ENCODE measurements around the gene SLC9C1.

Gene SLC9C1

DNA sequence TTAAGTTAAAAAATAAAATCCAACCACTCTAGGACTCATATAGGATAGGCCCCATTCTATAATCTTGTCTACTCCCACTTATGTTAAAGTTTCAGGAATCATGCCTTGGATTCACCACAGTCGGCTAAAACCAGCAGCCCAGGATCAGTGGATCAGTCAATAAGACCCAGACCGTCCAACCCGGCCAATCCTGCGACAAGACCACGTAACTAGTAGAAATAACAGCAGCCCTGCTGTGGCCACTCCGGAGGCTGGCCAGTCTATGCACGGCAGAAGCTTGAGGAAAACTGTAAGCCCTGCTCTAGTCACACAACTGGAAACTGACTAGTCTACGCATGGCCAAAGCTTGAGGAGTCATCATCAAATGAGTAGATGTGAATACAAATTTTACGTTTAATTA lies 12.8 kb upstream of the SLC9C1 start:
- DNase-seq (ENCODE audit: low read depth), result no peak

DNA sequence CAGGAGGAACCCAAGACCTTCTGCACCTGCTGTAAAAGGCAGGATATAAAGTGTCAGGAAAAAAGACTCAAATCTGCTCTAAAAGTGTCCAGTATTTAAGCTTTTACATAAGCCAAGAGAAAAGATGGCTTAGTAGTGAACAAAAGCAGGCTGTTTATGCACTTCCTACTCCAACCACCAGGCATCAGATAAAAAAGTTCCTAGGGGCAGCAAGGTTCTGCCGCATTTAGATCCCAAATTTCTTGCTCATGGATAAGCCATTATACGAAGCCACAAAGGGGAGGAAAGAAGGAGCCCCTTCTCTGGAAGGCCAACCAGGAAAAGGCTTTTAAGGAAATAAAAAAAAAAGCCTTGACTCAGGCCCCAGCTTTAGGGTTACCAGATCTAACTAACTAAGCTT lies 10.6 kb upstream of the SLC9C1 start:
- DNase-seq (ENCODE audit: low read depth), result no peak

DNA sequence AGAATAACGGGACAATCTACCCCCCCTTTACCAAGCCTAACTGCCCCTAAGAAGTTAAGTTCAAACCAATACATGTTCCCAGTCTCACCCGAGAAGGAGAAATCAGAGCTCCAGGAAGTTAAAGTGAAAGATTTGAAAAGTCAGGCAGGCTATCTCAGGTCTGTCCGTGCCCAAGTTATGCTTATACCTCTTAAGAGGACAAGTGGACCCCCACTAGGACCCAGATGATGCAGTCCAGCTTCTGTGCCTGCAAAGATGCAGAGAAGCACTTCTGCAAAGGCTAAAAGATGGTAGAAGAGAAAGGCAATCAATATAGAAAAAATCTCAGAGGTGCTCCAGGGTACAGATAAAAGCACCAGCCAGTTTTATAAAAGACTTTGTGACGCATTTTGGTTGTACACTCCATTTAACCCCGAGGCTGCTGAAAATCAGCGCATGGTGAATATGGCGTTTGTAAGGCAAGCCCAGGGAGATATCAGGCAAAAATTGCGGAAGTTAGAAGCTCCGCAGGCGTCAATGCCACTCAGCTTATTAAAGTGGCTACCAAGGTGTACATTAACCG lies 9.8 kb upstream of the SLC9C1 start:
- no peak for DNase-seq (ENCODE audit: low read depth)

DNA sequence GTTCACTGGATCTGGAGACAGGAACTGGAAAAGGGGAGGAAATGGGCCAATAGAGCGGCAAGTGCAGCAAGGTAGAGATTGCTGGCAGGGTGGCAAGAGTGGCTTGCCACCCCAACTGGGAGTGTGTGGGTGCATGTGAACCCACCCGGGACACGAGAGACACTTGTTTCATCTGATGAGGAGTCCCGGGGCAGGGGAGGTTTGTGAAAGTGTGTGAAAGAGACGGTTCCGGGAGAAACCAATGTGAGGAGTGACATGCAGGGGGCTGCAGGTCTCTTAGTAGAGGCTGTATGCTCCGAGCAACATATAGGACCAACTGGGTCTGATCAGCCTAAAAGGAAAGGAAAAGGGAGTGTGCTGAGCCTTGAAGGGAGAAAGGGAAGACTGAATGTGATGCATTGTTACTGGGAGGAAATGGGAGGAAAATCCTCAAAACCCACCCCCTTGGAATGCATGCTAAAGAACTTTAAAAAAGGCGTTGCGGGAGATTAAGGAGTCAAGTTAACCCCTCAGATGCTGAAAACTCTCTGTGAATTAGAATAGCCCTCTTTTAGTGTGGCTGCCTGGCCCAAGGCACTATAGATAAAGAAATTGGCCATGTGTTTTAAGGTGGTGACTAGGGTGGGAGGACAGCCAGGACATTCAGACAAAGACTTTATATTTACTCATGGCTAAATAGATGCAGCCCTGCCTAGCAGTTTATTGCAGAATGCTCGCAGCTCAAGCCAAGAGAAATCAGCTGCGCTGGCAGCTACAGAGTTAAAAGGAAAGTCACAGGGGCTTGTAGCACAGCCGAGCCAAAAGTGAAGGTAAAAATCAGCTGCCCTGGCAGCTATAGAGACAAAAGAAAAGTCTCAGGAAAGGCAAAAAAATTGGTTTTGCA lies 9.1 kb upstream of the SLC9C1 start:
- DNase-seq (ENCODE audit: low read depth), result no peak

DNA sequence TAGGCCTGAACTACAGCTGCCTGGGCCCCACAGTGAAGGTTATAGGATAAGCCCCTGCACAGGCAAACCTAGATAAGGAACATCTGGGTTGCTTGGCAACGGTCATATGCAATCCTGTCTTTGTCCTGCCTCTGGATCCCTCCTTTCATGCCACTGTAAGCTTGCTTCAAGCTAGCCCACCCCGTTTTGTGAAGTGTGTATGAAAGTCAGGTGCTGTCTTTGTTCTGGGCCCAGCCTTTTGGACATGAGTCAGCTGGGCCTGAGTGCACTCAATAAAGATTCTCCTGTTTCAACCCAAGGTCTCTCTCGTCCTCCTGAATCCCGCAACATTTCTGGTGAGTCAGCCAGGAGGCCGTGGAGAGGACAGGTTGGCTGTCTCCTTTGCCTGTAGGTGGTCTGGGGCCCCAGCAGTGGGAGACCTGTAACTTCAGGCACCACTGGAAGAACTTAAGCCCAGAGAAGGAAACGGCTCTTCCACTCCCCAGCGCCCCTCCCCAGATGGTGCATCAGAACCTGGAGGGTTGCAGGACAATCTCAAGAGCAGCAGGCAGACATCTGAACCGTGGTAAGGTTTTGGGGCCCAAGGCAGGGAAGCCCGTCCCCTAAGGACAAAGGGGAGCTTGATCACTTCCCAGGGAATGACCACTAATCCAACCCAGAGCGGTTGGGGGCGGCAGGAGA lies 8.3 kb upstream of the SLC9C1 start:
- DNase-seq (ENCODE audit: low read depth), result no peak

DNA sequence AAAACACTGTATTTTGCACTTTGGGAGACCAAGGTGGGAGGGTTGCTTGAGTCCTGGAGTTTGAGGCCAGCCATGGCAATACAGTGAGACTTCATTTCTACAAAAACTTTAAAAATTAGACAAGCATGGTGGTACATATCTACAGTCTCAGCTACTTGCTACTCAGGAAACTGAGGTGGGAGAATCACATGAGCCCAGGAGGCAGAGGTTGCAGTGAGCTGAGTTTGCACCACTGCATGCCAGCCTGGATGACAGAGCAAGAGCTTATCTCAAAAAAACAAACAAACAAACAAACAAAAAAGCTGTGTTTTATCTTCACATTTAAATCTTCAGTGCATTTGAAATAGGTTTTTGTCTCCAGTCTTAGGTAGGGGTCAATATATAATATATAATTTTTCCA lies 4.8 kb upstream of the SLC9C1 start:
- DNase-seq (ENCODE audit: low read depth), result no peak

DNA sequence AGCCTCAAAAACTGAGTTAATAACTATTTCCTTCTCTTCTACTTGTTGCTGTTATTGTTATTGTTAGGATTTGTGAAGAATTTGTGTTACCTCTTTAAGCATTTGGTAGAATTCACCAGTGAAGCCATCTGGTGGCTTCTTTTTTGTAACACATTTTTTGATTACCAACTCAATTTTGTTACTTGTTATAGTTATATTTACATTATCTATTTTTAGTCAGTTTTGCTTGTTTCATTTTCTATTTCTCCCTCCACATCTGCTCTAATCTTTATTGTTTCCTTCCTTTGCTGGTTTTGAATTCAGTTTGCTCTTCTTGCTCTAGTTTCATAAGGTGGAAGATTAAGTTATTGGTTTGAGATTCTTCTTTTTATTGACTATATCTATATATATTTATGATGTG lies 3.7 kb upstream of the SLC9C1 start:
- DNase-seq (ENCODE audit: low read depth), result no peak

DNA sequence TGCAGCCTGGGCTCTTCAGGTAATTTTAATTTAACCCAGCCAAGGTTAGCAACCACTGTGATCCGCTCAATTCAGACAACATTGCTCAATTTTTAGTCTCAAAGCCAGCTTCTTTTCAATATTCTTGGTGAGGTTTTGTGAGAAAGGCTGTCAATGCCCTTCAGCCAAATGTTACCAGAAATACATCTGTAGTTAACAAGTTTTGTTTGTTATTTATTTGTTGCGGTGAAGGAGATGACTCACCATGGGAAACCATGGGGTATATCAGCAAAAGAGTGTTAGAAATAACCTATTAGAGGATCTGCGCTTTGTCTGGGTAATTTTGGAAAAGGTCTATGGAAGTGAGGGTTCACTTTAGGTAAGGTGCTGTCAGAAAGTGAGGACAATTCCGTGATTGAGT lies 5.0 kb downstream of the SLC9C1 start:
- DNase-seq (ENCODE audit: low read depth), result no peak

DNA sequence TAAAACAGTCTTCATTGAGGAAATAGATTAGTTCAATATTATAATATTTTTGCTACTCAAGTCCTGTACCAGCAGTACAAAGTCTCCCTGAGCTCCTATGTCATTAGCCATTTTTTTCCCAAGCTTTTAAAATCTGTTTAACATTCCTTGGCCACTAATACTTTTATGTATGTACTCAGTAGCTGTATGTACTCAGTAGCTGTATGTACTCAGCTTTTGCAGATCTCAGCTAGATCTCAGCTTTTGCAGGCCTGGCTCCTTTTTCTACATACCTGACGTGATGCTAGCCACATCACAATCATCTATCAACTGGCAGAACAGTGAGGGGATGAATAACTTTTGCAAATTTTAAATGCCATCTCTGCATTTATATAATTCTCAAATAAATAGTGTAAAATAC lies 13.8 kb downstream of the SLC9C1 start:
- no peak for DNase-seq (ENCODE audit: low read depth)

DNA sequence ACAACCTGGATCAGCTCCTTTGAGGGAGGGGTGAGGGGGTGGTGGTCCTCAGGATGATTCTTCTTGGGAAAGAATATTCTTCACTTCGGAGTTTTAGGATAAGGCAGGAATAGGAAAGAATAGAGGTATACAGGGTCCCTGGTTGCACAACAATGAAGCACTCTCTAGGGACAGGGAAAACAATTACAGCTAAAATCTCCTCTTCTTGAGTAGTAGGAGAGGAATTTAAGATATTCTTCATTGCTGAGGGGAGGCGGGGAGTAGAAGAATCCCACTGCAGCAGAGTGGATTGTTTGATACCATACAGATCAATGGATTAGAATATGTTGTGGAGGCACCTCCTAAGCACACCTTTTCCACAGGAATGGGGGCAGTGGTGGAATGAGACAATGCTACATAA lies 20.5 kb downstream of the SLC9C1 start:
- no peak for DNase-seq (ENCODE audit: low read depth)

DNA sequence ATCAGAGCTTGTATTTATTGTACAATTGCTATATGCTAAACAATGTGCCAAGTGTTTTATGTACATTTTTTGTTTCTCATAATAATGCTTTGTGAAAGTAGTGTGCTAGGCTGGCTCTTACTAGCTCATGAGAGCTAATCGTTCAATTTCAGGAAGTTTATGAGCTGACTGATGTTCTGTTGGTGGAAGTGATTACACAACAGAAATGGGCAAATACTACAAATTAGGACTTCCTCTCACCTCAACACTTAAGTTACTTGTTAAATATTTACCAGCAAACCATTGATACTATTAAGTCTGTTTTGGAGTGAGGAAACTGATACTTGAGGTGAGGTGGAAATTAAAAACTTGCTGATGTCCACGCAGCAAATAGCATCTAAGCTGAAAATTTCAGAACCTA lies 32.3 kb downstream of the SLC9C1 start:
- DNase-seq (ENCODE audit: low read depth), result no peak

DNA sequence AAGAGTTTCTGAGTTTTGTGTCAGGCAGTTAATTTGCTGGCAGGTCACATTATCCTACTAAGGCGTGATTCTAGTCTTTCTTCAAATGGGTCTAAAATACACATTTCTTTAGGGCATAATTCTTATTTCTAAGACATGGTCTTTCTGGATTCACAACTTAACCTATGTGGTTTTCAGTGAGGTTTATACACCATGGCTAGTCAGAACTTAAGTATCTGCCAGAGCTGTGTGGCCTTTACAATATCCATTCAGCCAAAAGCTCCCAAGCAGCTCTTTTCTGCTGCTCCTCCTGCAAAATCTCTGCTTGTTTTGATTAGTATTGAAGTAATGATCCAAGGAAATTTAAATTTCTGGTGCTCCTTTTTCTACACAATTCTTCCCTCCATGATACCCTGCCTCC lies 33.5 kb downstream of the SLC9C1 start:
- DNase-seq (ENCODE audit: low read depth), result no peak

DNA sequence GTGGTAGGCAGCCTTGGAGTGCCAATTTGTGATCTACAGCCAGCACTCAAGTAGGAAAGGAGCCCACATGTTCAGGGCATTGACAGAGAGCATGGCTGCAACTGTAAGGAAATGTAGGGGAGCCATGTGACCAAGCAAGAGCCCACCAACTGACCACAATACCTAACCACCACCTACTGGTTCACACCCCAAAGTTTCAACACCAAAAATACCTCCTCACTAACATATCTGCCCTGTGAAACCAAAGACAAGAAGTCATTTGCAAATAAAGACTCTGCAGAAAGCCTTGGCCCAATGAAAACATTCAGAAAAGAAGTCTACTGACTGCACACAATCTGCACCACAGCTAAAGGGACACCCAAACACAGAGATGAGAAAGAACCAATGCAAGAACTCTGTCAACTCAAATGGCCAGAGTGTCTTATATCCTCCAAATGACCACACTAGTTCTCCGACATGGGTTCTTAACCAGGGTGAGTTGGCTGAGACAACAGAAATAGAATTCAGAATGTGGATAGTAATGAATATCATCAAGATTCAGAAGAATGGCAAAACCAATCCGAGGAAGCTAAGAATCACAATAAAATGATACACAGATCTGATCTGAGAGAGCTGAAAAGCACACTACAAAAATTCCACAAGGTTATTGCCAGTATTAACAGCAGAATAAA lies 40.6 kb downstream of the SLC9C1 start:
- no peak for DNase-seq (ENCODE audit: low read depth)

DNA sequence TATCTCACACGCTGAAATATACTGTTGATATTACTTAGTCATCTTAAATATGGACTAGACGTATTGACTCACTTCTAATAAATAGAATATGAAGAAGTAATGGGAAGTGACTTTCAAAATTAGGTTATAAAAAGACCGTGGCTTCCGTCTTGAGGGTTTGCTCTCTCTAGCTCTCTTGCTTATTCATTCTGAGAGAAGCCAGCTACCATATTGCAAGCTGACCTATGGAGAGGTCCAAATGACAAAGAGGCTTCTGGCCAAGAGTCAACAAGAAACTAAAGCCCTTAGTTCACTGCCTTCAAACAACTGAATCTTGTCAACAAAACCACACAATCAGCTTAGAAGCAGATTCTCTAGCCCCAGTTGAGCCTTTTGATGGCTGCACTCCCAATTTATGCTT lies 46.1 kb downstream of the SLC9C1 start:
- DNase-seq (ENCODE audit: low read depth), result no peak

DNA sequence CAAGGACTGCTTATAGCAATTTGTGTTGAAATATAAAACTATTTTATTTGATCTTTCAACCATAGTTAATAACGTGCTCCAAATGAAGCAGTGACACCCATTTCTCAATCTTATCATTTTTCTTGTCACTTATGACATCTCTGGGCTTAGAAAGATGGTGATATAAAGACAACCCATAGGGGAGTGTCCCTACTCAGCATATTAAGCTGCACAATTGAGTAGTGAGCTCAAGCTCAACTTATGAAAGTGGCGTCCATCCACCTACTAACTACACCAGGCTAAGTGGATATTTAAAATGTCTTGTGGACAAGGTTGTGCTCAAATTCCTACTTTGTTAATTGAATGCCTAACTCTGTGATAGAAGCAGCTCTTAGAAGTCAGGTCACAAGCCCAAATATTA lies 46.7 kb downstream of the SLC9C1 start:
- DNase-seq (ENCODE audit: low read depth), result no peak

DNA sequence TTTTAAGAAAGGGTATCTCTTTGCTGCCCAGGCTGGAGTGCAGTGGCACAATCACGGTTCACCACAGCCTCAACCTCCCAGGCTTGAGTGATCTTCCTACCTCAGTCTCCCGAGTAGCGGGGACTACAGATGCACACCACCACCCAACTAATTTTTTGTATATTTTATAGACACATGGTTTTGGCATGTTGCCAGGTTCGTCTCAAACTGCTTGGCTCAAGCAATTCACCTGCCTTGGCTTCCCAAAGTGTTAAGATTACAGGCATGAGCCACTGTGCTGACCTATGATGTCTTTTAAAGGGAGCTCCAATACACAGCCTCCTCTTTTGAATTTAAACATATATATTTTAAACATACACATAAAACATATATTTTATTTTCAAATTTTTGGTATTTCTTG lies 60.9 kb downstream of the SLC9C1 start:
- no peak for DNase-seq (ENCODE audit: low read depth)

DNA sequence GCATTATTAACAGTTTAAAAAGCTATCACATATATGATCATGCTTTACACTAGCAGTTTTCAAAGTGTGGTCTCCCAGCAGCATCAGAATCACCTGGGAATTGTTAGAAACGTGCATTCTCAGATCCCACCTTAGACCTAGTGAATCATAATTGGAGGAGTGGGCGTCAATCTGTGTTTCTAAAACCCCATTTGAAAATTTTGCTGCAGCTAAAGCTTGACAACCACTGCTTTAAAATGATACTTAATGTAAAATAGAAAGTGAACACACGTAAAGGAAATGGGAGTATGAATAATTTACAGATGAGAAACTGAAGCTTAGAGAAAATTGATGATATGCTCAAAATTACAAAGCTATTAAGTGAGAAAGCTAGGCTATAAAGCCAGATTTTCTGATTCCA lies 62.3 kb downstream of the SLC9C1 start:
- no peak for DNase-seq (ENCODE audit: low read depth)

DNA sequence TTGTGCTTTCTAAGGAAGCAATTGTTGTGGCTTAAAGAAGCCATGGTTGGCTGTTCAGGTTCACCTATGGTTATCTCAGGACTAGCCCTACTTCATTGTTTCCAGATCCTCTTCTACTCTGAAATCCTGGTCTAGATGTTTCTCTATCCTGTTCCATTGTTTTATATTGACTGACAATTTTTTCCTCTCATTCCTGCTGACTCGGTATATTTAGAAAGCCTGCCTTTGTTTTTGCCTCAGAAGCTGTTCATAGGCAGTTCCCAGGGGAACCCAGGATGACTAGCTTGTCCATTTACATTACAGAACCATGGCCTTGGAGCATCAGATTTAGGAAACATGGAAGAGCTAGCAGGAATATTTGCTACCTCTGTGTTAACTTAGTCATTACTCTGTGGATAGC lies 64.0 kb downstream of the SLC9C1 start:
- DNase-seq (ENCODE audit: low read depth), result no peak

DNA sequence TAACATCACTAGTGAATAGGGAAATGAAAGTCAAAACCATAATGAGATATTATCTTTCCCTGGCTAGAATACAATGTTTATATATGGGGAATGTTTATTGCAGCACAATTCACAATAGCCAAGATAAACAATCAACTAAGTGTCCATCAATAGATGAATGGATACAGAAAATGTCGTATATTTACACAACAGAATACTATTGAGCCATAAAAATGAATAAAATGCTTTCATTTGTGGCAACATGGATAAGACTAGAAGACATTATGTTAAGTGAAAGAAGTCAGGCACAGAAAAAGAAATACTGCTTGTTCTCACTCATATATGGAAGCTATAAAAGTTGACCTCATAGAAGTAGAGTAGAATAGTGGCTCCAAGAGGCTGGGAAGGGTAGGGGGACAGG lies 65.2 kb downstream of the SLC9C1 start:
- DNase-seq (ENCODE audit: low read depth), result no peak

DNA sequence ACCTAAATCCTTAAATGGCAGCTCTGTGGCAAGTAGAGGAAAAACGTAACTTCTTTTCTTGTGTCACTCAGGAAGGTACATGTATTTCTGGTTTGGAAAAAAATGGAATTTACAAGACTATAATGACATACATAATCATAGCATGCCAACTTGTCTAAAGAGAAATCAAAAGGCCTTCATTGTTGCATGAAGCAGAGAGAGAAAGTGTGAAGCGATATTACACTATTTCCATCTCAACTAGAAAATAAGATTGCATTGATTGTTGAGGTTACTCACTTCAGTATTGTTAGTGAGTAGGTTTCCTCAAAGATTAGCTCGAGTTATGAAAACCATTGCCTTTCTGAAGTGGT lies 93.7 kb downstream of the SLC9C1 start:
- DNase-seq (ENCODE audit: low read depth), result no peak

DNA sequence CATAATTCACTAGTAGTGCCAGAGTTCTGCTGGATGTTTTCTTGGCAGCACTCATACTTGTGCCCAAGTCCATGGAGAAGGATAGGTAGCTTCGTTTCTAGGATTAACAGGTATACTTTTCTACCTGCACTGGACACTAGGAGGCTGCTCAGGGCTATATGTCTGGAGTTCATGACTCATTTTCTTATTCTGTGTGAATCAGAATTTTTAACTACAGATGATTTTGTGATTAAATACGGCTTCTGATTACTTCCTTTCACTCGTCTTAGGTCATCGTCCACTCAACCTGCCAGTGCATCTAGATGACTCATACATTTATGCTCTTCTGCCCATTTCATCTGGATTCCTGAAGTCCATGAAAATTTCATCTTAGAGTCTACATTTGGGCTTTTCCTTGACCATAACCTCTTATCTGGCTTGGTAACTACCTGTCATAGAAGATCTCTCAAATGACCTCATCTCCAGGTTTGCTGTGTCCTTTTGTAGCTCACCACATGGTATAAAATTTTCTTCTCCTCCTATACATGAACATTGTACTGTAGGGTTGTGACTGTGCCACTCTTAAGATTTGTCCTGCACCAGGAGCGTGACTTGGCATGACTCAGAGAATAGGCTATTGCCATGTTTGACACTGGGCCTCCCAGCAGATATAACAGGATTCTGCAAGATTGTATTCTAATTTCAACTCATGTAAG lies 94.2 kb downstream of the SLC9C1 start:
- no peak for DNase-seq (ENCODE audit: low read depth)

DNA sequence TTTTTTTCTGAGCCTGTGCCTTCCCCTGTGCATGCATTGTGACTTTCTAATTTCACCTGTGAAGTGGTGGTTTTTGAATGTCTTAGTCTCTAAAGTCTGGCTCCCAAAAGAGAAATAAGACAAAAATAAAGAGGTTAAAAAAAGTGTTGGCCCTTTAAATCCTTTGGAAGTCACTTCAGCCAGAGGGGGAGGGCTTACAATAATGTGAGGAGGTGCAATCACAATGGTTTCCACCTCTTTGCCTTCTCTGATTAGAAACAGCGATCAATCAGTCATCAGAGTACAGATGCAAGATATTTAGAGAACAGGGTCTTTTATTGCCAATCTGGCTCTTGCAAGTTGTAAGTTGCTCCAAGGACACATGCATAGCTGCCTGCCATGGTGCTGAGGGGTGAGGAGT lies 96.9 kb downstream of the SLC9C1 start:
- DNase-seq (ENCODE audit: low read depth), result no peak

Measured in activated T-cell treated with anti-CD3 and anti-CD28 coated beads for 48 hours (primary cell).